ENCODE results near the gene SLC37A2.

GRCh38 chr11:125138966-125139365, 75.9 kb downstream of the SLC37A2 start:
- no peak for TF ChIP-seq CTCF (IDR thresholded peaks at IDR 0.05)
- no peak for TF ChIP-seq EZH2 (IDR thresholded peaks at IDR 0.05)
- no peak for TF ChIP-seq EZH2phosphoT487 (IDR thresholded peaks at IDR 0.05)
